Measurements from ENCODE around the gene FOLR1.

- TF ChIP-seq CTCF (IDR thresholded peaks at IDR 0.05; ENCODE audit: low read length) (no peak), EZH2 (optimal IDR thresholded peaks at IDR 0.05; ENCODE audit: low read depth, low read length) (no peak), EZH2phosphoT487 (IDR thresholded peaks at IDR 0.05; ENCODE audit: low read length) (no peak)
Measured at GRCh38 chr11:72232260-72233055, 40.5 kb downstream of the FOLR1 start.

Measured in MM.1S (cell line).